Transverse colon (tissue), 4 donors: ENCODE data around the gene PRKCE. TPM values are rescaled to one million over a fixed set of nuclear protein-coding genes. Genes with fewer than 3 reads are reported as not detected.

ENCODE experiments used
- DNase-seq: peaks from one replicate; pipeline ENCODE4 v3.0.0-alpha.2; 2019
- H3K27ac ChIP-seq, 4 donors: fragments of 200-600 bp; sonication (generic); 2 replicates each; pipeline ENCODE4 v1.5.1; 2016 to 2018; ENCODE audit warnings: inconsistent platforms in 4 of 4
- H3K27me3 ChIP-seq: fragments of 200-600 bp; sonication (generic); 2 replicates; pipeline ENCODE4 v1.5.1; 2017; ENCODE audit warnings: inconsistent platforms
- H3K36me3 ChIP-seq, 4 donors: fragments of 200-600 bp; sonication (generic); 2 replicates each; pipeline ENCODE4 v1.5.1; 2017 to 2019; ENCODE audit warnings: inconsistent platforms in 4 of 4
- H3K4me1 ChIP-seq, 4 donors: fragments of 200-600 bp; sonication (generic); 2 replicates each; pipeline ENCODE4 v1.5.1; 2017 to 2020; ENCODE audit warnings: inconsistent platforms in 4 of 4
- H3K4me3 ChIP-seq, 4 donors: fragments of 200-600 bp; sonication (generic); 1 replicate in 1 of 4; 2 replicates in 3 of 4; pipeline versions ENCODE4 v1.5.1 to v1.6.1; 2017 to 2019; ENCODE audit warnings: inconsistent platforms in 4 of 4
- H3K9me3 ChIP-seq, 2 donors: fragments of 200-600 bp; sonication (generic); 2 replicates each; pipeline ENCODE4 v1.5.1; 2017 to 2019; ENCODE audit warnings: inconsistent platforms in 2 of 2
- EP300 ChIP-seq: sonication (generic); formaldehyde crosslinking; IDR thresholded peaks from one replicate; pipeline ENCODE4 v1.6.1; 2017; ENCODE audit warnings: antibody characterized with exemption, low read depth
- POLR2A ChIP-seq: fragments of 450-650 bp; IDR thresholded peaks from one replicate; pipeline ENCODE4 v1.6.1; 2016; ENCODE audit warnings: antibody characterized with exemption, mild to moderate bottlenecking, moderate library complexity
- POLR2AphosphoS5 ChIP-seq, 3 donors: sonication (generic); formaldehyde crosslinking; IDR thresholded peaks; one replicate each; pipeline ENCODE4 v1.6.1; 2016; ENCODE audit warnings: antibody characterized with exemption in 3 of 3
- WGBS, 2 donors: methylation state at CpG; one replicate each; pipeline ENCODE4 v1.1.5; 2018; ENCODE audit warnings: low coverage in 1 of 2; 5-methylcytosine and 5-hydroxymethylcytosine counted together
- in situ Hi-C, 4 donors: fragments of 200-750 bp; cut with MboI; loops; one replicate each; pipeline versions ENCODE4 v1.15.0 to v1.15.1; 2017; ENCODE audit warnings: low sequenced_read_pairs in 3 of 4, low pct_ligation_motif_present in 1 of 4, low pct_unique_long_range_greater_than_20kb in 1 of 4
- intact Hi-C: fragments of 100-400 bp; cut with DNase I; formaldehyde crosslinking; loops from one replicate; pipeline ENCODE4 v1.15.1; 2023; ENCODE audit warnings: low total_unique reads
- total RNA-seq, 4 donors: library from RNA; depleted of rRNA; stranded (reverse); fragments of >200 nt; gene quantifications; one replicate each; pipeline ENCODE4 v1.1.0, GENCODE V29; 2016
- TF ChIP-seq, protein P1 (sequence below), 5 experiments: fragments of 200-600 bp in 3 of 5; fragments of 450-650 bp in 2 of 5; sonication (generic) in 3 of 5; IDR thresholded peaks; 1 replicate in 2 of 5; 2 replicates in 3 of 5; pipeline ENCODE4 v1.5.1; 2016 to 2017; ENCODE audit warnings: antibody characterized with exemption in 5 of 5, inconsistent platforms in 3 of 5, mild to moderate bottlenecking in 2 of 5, moderate library complexity in 1 of 5

Gene PRKCE
- total RNA-seq, 4 donors from 2014 or later = 8.6 to 20.6 (median 11.3) TPM

DNA sequence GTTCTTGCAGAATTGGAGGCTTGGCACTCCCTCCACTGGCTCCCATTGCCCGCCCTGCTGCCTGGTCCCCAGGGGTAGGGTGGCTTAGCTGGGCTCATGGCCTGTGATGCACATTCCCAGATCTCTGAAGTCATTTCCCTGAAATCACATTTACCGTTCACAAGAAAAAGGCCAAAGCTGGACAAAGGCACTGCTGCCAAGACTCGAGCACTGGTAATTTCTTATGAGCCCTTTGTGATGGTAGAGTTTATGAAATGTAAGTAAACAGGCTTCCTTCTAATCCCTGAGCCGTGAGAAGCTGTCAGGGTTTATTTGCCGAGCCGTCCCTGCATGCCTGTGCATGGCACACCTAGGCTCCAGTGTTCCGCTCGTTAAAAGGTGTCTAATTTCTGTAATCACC, 398.6 kb downstream of the PRKCE start:
- intact Hi-C loops = no loop called here

DNA sequence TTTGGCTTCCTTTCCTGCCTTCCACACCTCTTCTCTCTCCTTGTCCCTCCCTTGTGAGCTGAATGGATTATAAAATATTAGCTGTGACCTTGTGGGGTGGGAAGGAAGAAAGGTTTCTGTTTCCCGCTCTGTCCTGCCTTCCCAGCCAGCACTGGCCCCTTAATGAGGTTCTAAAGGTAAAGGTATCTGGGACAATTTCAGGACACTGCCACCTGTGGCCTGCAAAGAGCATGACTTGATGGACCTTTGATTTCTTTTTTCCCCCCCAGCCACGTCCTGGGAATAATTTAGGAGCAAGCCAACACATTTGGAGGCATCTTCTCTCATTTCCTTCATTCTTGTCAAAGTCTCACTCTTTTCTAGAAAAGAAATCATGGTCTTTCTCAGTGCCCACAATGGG, 399.0 kb downstream of the PRKCE start:
- WGBS, 2 donors = 91 to 93% methylated on average over 2 of the region's 2 CpGs
- no peaks in the 10 kb centered on the region for H3K27me3 ChIP-seq

More for the DNA sequence above, 398.6 kb downstream of the PRKCE start:
- H3K4me3 ChIP-seq = no peak overlapping the region
- TF ChIP-seq, protein P1, sequence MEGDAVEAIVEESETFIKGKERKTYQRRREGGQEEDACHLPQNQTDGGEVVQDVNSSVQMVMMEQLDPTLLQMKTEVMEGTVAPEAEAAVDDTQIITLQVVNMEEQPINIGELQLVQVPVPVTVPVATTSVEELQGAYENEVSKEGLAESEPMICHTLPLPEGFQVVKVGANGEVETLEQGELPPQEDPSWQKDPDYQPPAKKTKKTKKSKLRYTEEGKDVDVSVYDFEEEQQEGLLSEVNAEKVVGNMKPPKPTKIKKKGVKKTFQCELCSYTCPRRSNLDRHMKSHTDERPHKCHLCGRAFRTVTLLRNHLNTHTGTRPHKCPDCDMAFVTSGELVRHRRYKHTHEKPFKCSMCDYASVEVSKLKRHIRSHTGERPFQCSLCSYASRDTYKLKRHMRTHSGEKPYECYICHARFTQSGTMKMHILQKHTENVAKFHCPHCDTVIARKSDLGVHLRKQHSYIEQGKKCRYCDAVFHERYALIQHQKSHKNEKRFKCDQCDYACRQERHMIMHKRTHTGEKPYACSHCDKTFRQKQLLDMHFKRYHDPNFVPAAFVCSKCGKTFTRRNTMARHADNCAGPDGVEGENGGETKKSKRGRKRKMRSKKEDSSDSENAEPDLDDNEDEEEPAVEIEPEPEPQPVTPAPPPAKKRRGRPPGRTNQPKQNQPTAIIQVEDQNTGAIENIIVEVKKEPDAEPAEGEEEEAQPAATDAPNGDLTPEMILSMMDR (IDR thresholded peaks at IDR 0.05) = no peak
- TF ChIP-seq POLR2AphosphoS5 (IDR thresholded peaks at IDR 0.05) (no peak), POLR2A (no peak), EP300 (no peak)
- H3K4me1 ChIP-seq = no peaks in the 10 kb centered on the region
- WGBS, 2 donors = 71 to 91% methylated on average over 5 to 8 of the region's 8 CpGs
- H3K27me3 ChIP-seq = no peaks in the 10 kb centered on the region
- no peaks in the 10 kb centered on the region for H3K36me3 ChIP-seq
- H3K27ac ChIP-seq = no peak overlapping the region
- no peak for DNase-seq
- H3K9me3 ChIP-seq = no peaks in the 10 kb centered on the region
- in situ Hi-C loops = loop anchor here in 2 of 4 donors (25.0 kb wide), 2 partner anchors 237 to 312 kb away; partner anchors contain the start of gene EPAS1 (in 1 of the 2)

DNA sequence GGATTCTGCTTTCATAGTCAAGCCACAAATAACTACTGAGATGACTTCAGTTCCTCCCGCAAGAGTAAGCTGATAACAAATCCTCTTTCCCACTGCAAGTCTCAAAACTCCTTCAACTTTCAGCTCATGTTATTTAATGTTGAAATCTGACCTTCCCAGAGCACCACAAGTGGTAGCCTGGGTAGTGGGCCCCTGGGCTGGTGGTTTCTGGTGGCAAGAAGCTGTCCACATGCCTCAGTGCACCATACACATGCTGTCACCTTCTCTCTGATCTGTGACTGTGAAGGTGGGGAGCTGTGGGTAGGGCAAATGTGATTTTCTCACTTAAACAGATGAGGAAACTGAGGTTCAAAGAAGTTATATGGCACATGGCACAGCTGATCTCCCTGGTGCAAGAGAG, 399.6 kb downstream of the PRKCE start:
- Histone ChIP-seq H3K36me3 (no peaks in the 10 kb centered on the region), H3K4me3 (no peak overlapping the region), H3K4me1 (no peaks in the 10 kb centered on the region), H3K9me3 (no peaks in the 10 kb centered on the region), H3K27ac (no peak overlapping the region), H3K27me3 (no peaks in the 10 kb centered on the region)
- TF ChIP-seq, protein P1 (IDR thresholded peaks at IDR 0.05) = no peak
- no peak for TF ChIP-seq POLR2AphosphoS5 (IDR thresholded peaks at IDR 0.05)
- no peak for TF ChIP-seq POLR2A
- TF ChIP-seq EP300 = no peak
- WGBS, 2 donors = 93% methylated on average over 1 of the region's 1 CpG; no CpG with 5 or more reads in 1 of the 2 donors
- in situ Hi-C loops = loop anchor here in 2 of 4 donors (25.0 kb wide), 2 partner anchors 236 to 311 kb away; partner anchors contain the start of gene EPAS1 (in 1 of the 2)
- intact Hi-C loops = no loop called here
- DNase-seq = no peak

More for the DNA sequence above, 399.0 kb downstream of the PRKCE start:
- no peaks in the 10 kb centered on the region for H3K4me1 ChIP-seq
- TF ChIP-seq, protein P1 (IDR thresholded peaks at IDR 0.05) = peak in 1 of 5 experiments; percentile 8
- no peak for TF ChIP-seq POLR2A
- no peak for TF ChIP-seq EP300
- no peak overlapping the region for H3K4me3 ChIP-seq
- H3K9me3 ChIP-seq = no peaks in the 10 kb centered on the region
- in situ Hi-C loops = loop anchor here in 2 of 4 donors (25.0 kb wide), 2 partner anchors 237 to 312 kb away; partner anchors contain the start of gene EPAS1 (in 1 of the 2)
- no peaks in the 10 kb centered on the region for H3K36me3 ChIP-seq
- intact Hi-C loops = no loop called here
- no peak for DNase-seq
- no peak overlapping the region for H3K27ac ChIP-seq

DNA sequence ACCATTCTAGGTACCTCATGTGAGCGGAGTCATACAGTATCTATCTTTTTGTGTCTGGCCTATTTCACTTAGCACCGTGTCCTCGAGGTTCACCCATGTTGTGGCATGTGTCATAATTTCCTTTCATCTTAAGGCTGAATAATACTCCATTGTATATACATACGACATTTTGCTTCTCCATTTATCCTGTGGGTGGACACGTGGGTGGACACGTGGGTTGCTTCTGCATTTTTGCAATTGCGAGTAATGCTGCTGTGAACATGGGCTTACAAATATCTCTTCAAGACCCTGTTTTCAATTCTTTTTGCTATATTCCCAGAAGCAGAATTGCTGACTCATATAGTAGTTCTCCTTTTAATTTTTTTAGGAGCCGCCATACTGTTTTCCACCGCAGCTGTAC, 402.1 kb downstream of the PRKCE start:
- 76 to 87% methylated on average over 8 to 9 of the region's 9 CpGs for WGBS, 2 donors
- in situ Hi-C loops = loop anchor here in 2 of 4 donors (25.0 kb wide), 2 partner anchors 234 to 309 kb away; partner anchors contain the start of gene EPAS1 (in 1 of the 2)
- TF ChIP-seq POLR2AphosphoS5 (IDR thresholded peaks at IDR 0.05) (no peak), POLR2A (no peak)
- TF ChIP-seq, protein P1 (IDR thresholded peaks at IDR 0.05) = no peak

More for the DNA sequence above, 402.1 kb downstream of the PRKCE start:
- Histone ChIP-seq H3K4me3 (no peak overlapping the region), H3K36me3 (no peaks in the 10 kb centered on the region), H3K27me3 (no peaks in the 10 kb centered on the region), H3K4me1 (no peaks in the 10 kb centered on the region), H3K9me3 (no peaks in the 10 kb centered on the region), H3K27ac (no peak overlapping the region)
- no peak for DNase-seq
- intact Hi-C loops = no loop called here
